Ishikawa (cell line): ENCODE data around the gene GJA3.

Experiments used
- CEBPB ChIP-seq: IDR thresholded peaks from 2 replicates; pipeline ENCODE4 v1.6.1; 2012
- CREB1 ChIP-seq: IDR thresholded peaks from 2 replicates; pipeline ENCODE4 v1.6.1; 2012; ENCODE audit warnings: low read depth
- EP300 ChIP-seq: IDR thresholded peaks from 2 replicates; pipeline ENCODE4 v1.6.1; 2012; ENCODE audit warnings: borderline replicate concordance
- TAF1 ChIP-seq: IDR thresholded peaks from 2 replicates; pipeline ENCODE4 v1.6.1; 2012; ENCODE audit warnings: low read depth, mild to moderate bottlenecking
- USF1 ChIP-seq: IDR thresholded peaks from 2 replicates; pipeline ENCODE4 v1.6.1; 2012

GRCh38 chr13:20151016-20151415 lies 9.8 kb downstream of the GJA3 start:
- TF ChIP-seq EP300 (no peak), CREB1 (no peak), TAF1 (no peak), USF1 (no peak), CEBPB (no peak)
